Measurements from ENCODE around the gene ANO6.
A peak's percentile ranks its signal among the peaks of the same experiment; 100 is the strongest.

DNA sequence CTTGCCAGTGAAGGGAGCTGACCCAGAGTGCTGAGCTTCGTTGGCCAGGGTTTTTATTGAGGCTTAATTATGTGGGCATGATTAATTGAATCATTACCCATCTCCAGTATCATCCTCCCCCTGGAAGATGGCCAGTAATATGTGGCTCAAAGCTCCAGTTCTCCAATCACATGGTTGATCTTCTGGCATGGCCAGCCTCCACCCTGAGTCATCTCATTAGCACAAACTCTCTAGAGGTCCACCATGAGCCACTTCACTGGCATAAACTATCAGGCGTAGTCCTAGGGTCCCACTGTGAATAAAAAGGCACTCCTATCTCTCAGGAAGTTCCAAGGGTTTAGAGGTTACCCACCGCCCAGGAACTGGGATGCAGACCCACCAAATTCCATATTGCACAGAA lies 135.0 kb downstream of the ANO6 start:
- TF ChIP-seq, protein P1, sequence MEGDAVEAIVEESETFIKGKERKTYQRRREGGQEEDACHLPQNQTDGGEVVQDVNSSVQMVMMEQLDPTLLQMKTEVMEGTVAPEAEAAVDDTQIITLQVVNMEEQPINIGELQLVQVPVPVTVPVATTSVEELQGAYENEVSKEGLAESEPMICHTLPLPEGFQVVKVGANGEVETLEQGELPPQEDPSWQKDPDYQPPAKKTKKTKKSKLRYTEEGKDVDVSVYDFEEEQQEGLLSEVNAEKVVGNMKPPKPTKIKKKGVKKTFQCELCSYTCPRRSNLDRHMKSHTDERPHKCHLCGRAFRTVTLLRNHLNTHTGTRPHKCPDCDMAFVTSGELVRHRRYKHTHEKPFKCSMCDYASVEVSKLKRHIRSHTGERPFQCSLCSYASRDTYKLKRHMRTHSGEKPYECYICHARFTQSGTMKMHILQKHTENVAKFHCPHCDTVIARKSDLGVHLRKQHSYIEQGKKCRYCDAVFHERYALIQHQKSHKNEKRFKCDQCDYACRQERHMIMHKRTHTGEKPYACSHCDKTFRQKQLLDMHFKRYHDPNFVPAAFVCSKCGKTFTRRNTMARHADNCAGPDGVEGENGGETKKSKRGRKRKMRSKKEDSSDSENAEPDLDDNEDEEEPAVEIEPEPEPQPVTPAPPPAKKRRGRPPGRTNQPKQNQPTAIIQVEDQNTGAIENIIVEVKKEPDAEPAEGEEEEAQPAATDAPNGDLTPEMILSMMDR (IDR thresholded peaks at IDR 0.05), result no peak
- TF ChIP-seq POLR2AphosphoS5 (IDR thresholded peaks at IDR 0.05), result peak; percentile 18
